T-helper 2 cell (primary cell): ENCODE data around the gene NOTO.

Experiments used
- DNase-seq, 5 experiments: peaks; one replicate each; pipeline versions ENCODE4 v3.0.0 to v3.0.0-alpha.2; 2012 to 2022

The NOTO gene

DNA sequence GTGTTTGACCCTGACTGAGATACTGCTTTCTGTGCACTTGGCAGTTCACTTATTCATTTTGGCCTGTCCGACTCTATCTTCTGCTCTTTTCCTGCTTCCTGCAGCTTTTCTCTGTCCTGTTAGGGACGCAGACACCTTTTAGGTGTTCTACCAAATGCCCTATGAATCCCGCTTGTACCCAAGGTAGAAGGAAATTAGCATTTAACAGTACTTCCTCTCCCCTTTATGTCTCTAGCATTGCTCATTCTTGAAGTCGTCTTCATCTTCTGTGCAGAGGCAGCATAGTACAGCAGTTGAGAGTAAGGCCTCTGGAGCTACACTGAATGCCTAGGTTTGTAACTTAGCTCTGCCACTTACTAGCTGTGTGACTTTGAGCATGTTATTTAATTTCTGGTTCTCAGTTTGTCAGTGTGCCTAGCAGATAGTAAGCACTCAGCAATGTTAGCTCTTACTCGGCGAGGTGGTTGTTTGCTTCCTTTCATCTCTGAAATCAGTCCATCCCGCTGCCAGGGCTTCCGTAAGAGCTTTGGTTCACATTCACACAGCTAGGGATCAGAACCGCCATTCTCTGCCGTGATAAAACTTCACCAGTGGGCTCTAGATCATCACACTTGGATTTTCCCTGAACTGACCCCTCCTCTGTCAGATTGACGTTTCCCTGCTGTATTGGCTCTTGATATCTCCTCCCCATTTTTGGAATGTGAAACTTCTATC, 33.1 kb downstream of the NOTO start:
- peak in 1 of 5 experiments; percentile 46 for DNase-seq

- no peak for DNase-seq
Observed at GRCh38 chr2:73237168-73237567, 34.8 kb downstream of the NOTO start.

DNA sequence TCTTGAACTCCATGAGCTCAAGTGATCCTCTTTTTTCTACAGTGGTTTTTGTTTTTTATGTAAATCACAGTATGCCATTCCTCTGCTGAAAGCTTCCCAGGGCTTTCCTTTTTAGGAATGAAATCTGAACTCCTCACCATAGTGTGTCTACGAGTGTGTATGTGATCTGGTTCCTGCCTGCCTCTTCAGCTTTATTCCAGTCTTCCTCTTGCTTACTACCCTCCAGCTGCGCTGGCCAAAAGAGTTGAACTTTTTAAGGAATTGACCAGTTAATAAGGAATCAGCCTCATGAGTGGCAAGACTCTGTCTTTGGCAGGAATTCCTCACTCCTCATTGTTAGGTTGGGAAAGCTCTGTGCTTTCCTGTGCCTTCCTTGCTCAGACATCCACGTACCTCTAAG, 35.8 kb downstream of the NOTO start:
- DNase-seq, result no peak

DNA sequence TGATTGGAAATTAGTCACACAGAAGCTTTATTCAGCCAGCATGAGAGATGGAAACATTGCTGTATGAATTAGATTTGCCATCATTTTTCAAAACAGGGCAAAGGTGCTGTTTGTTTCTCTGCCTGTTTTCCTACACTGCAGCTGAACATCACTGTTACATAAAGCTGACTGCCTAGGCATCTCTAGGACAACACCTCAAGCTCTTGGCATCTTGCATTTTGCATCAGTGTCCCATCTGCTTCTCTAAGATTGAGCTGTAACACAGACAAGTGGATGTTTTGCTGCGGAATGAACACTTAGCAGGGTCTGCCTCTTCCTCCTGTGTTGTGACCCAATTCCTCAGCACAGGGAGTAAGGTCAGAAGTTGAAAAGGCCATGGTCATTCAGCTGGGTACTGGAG, 36.6 kb downstream of the NOTO start:
- no peak for DNase-seq

GRCh38 chr2:73239776-73240175, 37.4 kb downstream of the NOTO start:
- no peak for DNase-seq

- peak in 1 of 5 experiments; percentile 30 for DNase-seq
Observed at GRCh38 chr2:73243884-73244570, 41.7 kb downstream of the NOTO start.

GRCh38 chr2:73244580-73244979, 42.2 kb downstream of the NOTO start:
- peak in 1 of 5 experiments; percentile 48 for DNase-seq

DNA sequence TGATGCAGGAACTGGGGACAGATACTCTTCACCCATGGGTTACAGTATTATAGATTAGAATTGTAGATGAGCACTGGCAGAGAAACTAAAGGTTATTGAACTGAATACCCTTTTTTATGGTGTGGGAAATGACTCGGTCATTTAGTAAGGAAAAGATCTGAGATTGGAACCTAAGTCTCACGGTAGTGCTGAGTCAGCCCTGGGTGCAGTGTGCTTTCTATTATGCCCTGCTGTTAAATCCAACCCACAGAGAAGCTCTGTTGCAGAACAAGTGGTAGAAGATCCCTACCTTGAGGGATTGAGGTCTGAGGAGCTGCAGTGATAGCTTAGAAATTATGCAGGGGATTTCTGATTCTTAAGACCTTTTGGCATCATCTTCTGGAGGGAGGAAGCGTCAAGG, 44.5 kb downstream of the NOTO start:
- DNase-seq, result no peak

DNA sequence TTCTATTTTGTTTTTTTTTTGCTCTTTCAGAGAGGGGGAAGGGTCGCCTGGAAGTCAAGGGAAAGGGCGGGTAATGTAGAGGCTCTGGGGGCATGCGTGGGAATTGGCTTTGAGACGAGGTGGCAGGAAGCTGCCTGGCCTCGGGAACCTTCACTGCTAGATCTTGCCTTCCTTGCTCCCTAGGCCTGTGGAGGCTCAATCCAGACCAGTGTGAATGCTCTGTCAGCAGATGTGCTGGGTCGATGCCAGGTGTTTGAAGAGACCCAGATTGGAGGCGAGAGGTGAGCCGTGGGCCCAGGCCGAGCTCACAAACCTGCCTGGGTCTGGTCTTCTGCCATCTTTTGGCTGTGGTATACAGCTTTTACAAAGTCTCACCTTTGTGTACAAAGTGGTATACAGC, 47.3 kb downstream of the NOTO start:
- no peak for DNase-seq

DNA sequence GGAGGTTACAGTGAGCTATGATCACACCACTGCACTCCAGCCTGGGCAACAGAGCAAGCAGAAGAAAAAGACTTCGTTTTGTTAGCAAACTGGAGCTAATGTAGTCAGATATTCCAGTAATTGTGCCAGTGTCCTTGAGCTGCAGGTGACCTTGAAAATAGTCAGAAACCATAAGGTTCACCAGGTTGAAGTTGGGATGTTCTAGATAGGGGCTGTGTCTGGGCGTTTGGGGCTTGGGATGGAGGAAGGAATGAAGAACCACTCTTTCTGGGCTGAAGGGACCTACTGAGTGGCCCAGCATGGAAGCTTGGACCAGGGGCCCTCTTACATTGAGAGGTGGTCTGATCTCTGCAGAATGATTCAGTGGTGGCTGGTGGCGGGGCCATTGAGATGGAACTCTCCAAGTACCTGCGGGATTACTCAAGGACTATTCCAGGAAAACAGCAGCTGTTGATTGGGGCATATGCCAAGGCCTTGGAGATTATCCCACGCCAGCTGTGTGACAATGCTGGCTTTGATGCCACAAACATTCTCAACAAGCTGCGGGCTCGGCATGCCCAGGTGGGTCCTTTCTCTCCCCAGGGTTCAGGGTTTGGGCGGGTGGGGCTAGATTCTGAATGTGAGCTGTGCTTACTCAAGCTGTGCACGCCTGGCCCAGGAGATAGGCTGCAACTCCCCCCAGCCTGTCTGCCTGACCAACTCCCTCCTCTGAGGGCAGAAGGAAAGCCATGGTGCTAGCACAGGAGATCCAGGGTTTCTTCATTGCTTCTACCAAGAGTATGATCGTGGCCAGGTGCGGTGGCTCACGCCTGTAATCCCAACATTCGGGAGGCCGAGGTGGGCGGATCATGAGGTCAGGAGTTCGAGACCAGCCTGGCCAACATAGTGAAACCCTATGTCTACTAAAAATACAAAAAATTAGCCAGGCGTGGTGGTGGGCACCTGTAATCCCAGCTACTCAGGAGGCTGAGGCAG, 48.8 kb downstream of the NOTO start:
- DNase-seq, result no peak

- DNase-seq, result no peak
Observed at GRCh38 chr2:73252238-73253027, 50.1 kb downstream of the NOTO start.

DNA sequence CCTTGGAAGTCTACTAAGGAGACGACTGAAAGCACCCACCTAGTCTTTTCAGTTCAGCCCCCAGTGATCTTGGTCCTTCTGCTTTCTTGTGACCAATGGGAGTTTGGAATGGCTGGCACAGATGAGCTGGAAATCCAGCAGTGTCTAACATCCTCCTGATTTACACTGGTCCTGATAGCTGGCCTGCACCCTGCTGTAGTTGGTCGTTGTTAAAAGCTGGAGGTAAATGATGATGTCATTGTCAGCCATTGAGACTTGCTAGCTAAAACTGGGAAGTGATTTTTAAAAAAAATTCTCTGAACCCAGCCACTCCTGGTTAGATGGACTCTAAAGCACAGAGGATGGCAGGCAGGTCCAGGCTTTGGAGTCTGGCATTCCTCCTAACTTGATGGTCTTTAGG, 51.0 kb downstream of the NOTO start:
- no peak for DNase-seq

DNA sequence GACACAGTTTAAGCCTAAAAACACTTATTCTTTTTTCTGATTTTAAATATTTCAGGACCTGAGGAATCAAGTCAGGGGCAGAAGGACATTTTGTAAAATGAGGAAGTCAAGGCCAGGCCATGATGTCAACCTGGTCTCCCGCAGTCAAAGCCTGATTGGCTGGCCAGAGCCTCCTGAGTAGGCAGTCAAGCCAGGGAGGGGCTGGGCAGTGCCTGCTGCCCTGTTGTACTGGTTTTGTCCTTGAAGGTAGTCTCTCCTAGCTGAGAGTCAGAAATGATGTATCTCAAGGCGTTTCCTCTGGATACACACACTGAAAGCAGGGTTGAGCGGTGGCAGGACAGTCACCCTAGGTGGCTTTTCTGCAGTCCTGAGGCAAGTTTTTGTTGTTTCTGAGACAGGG, 51.5 kb downstream of the NOTO start:
- no peak for DNase-seq

DNA sequence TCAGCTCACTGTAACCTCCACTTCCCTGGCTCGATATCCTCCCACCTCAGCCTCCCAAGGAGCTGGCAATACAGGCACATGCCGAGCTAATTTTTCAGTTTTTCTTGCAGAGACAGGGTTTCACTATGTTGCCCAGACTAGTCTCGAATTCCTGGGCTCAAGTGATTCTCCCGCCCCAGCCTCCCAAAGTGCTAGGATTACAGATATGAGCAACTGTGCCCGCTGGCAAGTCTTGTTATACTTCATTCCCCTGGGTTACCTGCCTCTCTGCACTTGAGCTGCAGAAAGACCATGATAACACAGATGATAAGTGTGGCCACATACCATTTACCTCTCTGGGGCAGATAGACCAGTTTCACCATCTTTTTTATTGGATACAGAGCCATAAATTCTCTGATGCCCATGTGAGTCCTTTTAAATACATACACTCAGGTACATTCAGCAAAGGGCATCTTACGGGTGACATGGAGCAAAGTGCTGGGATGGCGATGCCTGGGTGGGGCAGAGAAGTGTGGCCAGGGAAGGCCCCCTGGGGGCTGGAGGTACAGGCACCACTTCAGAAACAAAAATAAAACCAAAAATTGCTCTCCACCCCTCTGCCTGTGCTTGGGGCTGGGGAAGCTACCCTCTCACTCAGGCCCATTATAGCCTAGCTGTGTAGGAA, 52.1 kb downstream of the NOTO start:
- DNase-seq, result no peak

DNA sequence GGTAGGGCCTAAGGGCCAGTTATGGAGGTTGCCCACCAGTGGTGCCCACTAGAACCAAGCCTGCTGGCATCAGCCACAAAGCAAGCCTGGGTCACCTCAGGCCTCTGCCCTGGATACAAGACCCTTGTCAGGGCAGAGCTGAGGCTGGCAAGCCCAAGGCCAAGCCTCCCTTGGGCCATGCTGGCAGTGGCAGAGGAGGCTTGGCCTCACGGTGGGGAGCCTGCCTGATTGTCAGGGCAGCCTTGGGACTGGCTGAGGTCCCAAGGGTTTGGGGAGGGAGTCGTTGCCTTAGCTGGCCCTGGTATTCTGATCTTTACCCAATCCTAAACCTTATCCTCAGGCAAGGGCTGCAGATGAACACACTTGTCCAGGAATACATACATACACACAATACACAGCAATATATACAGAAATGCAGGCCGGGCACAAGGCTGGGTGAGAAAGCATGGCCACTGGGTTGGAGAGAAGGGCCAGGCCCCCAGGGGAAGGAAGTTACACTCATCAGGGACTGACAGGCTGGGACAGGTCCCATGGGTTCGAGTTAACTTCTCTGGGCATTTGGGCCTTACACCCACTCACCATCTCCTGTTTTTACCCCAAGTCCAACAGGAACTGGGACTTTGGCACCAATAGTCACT, 52.8 kb downstream of the NOTO start:
- no peak for DNase-seq

- no peak for DNase-seq
Observed at GRCh38 chr2:73255907-73256617, 53.7 kb downstream of the NOTO start.

DNA sequence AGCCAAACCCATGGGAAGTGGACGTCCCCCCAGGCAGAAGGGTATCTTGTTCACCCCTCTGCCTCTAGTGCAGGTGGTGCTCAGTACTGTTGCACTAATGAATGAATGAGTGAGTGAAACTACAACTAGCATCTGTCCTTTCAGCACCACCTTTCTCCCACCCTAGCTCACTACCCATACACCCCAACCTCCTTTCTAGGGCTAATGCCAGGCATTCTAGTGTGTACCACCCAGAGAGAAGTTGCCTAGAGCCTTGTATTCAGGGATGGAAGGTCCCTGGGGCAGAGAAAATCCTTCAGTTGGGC, 54.2 kb downstream of the NOTO start:
- no peak for DNase-seq

DNA sequence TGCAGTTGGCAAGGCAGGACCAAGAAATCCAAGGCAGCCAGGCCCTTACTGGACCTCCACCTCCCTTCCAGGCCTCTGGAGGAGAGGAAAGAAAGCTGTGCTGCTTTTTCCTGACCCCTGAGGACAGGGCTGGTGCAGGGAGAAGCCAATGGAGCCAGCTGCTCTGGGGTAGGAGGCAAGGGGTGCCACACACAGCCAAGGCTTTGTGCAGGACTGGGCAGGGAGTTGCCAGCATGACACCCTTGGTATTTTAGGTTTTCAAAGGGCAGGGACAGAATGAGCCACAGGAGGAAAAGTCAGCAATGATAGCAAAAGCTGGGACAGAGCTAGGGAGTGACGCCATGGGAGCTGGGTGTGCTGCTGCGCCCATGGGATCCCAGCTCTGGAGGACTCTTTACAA, 54.6 kb downstream of the NOTO start:
- no peak for DNase-seq

DNA sequence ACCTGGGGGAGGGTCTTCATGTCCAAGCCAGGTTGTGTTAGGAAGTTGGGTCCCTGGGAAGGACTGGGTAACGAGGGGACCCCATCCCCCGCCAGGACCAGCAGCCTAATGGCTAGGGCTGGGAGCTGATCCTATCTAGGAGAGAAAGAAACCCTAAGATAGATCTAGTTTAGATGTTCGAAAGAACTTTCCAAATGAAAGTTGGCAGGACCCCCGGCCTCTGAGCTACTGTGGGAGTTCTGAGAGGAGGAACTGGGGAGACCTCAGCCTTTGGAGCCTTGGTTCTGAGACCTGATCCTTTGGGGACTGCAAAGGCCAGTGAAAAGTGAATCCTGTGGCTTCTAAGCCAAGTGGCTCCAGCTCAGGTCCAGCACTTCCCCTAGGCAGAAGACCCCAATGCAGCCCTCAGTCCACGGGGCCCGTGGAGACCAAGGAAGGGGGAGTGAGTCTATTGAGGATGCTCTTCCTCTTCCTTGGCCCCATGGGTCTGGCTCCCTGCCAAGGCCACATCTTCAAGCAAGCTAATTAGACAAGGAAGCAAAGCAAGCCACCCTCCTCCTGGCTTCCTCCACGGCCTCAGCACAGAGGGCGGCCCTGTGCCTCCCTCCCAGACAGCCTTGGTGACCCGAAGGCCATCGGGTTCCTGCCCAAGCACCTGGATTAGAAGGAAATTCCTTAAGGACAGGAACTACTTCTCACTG, 55.2 kb downstream of the NOTO start:
- peak in 1 of 5 experiments; percentile 17 for DNase-seq

DNA sequence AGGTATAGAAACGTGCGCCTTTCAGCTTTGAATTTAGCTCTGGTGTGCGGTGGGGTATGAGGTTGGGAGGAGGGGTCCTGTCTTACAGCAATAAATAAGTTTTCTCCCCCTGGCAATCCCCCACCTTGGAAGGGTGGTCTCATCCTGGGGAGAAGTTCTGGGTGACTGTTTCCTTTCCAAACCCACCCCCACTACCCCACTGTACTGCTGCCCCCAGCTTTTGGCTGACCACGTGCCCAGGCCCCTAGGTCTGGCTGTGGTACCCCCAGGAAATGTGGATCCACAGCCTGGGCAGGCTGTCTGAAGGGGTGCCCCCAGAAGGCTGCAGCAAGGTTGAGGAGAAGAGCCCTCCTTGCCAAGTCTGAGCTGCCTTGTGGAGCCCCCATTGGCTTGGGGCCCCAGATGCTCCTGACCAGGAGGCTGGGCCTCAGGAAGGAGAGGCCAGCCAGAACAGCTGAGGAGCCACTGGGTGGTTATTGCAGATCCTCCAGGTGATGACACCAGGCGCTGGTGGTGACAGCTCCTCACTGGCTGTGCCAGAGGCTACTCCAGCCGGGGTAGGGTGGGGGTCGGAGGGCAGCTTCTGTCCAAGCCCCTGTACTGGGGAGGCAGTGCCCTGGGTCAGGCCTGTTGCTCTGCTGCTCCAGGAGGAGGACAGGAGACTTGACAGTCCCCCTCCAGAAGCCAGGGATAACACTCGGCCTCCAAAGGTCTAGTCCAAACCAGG, 56.0 kb downstream of the NOTO start:
- no peak for DNase-seq
